ENCODE measurements around the gene KCNMB1.
"Not testable (repeated sequence)": the region's sequence is repeated elsewhere in the genome, so short reads cannot be mapped to it uniquely, and the experiment has no call there.

KCNMB1 gene

DNA sequence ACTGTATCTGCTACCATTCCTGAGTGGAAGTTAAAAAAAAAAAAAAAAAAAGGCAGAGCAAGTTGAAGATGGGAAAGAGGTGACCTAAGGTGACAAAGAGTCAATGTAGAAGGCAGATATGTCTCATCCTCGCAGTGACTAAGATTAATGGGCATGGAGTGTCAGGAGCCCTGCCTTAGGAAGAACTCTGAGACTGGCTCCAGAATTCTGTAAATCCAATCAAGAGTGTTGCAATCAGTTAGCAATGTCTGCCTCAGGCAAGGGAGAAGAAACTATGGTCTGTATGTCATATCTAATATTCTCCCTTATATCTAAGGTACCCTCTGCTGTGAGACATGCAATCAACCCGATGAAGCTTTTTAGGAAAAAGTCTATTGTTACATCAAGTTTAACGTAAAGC is 24.7 kb upstream of the KCNMB1 start:
- DNase-seq = no peak

DNA sequence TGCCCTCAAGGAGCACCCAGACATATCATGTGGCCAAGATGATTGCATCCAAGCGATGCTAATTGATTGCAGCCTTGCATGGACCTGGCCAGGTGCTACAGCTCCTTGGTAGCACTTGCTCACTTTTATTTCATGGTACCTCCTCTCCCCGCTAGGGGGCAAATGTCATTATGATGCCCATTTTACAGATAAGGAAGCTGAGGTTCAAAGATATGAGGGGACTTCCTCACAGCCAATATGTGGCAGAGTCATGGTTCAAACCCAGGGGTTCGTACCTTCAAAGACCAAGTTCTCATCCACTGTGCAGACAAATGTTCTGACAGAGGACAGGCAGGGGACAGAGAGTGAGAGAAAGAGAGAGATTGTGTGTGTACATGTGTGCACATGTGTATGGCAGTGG is 21.9 kb upstream of the KCNMB1 start:
- no peak for DNase-seq

DNA sequence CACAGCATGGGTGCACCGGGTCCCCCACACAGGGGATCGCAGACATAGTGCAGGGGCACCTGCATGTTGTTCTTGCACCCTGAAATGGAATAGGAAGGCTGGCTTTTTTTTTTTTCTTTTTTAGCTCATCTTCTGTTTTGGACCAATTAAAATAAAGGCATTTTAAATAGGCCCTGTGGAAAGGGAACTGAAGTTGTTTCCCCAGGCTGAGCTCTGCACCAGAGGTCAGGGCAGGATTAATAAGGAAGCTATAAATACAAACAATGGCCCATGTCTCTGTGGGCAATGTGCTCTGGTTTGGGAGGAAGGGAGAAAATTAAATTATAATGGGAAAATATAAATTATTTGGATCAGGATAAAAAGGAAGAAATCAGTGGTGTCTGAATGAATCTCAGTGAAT is 21.2 kb upstream of the KCNMB1 start:
- DNase-seq = no peak

DNA sequence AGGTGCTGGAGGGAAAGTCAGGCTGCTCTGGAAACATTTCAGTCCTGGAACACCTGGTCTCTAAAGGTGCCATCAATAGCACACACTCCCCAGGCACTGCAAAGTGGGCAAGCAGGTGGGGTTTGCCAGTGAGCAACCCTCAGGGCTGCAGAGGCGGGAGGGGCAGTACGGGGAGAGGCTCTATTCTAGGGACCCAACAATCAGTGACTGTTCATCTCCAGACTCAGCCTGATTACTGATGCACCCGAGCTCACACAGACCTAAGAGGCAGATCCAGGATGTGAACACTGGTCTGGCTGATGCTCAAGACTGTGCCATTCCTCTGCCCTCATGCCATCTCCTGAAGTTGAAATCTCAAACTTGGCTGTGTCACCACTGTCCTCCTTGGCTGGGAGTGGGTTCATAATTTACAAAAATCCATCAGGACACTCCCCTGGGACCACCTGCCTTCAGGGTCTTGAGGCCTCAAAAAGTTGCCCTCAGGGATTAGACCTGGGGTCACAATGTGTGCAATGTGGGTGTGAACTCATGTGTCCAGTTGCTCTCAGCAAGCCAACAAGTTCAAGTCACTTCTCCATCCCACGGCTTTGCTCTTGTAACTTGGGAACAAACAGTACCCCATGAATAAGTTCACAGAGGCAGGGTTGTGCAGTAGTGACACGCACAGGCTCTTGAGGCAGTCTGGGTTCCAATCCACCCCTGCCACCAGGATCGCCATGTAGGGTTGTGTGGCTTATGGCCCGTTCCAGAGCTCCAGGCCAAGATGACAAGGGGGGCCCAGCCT is 19.9 kb upstream of the KCNMB1 start:
- DNase-seq = no peak

DNA sequence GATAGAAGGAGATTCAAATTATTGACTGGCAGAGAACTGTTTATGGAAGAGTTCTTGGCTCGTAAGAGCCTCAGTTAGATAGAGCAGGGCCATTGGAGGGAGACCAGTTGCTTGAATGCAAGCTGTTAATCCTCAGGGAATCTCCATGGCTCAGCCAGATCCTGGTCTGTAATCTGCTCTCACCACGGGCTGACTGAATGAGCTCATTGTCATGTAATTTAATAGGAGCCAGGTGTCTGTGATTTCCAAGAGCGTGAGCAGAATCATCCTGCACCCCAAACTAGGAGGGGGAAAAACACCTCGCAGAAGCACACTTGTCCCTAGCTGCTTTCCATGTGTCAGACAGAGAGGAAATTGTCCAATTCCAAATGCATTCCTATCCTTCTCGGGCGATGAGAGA is 19.1 kb upstream of the KCNMB1 start:
- no peak for DNase-seq

DNA sequence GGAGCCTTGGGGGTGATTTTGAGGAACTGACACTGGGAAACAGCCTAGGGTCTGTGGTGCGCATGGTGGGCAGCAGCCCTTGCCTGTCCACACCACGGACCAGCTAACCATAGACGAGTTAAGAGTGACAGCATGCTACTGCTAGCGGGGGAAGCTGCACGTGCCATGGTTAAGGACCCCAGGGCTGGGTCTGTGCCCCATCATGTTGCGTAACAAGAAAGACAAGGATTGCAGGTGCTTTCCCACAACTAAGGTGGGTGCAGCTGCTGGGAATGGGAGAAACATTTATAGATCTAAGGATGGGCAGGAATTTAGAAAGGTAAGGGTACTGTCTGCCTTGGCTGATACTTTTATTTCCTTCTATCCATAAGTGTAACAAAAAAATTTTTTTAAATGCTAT is 17.9 kb upstream of the KCNMB1 start:
- no peak for DNase-seq

DNA sequence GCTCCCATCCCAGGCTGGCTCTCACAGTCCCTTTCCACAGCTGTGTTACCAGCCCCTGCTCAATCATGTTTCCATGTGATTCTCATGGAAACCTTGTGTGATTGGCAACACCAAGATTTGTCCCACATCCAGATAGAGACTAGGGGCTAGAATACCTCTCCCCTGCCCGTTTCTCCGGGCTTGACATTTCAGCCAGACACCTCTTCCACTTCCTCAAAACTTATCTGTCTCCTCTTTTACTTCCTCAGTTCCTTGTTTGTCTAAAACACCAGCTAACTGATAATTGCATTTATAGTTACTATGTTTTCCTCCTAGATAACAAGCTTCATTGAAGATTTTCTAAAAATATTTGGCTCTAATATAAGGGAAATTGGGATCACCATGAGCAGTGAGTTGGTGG is 16.6 kb upstream of the KCNMB1 start:
- no peak for DNase-seq

DNA sequence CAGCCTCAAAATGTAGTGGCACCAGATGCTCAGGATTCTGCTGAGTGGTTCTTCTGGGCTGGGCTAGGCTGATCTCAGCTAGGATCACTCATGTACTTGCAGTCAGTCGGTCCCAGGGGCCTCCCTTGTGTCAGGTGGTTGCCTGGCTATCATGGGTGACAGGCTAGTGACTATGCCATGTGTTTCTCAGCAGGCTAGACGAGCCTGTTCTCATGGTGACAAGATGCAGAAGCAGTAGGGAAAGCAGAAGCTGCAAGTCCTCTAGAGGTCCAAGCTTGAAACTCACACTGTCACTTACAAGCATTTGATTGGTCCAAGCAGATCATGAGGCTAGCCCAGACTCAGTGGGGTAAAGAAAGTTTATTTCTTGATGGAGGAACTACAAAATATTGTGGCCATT is 15.2 kb upstream of the KCNMB1 start:
- no peak for DNase-seq

DNA sequence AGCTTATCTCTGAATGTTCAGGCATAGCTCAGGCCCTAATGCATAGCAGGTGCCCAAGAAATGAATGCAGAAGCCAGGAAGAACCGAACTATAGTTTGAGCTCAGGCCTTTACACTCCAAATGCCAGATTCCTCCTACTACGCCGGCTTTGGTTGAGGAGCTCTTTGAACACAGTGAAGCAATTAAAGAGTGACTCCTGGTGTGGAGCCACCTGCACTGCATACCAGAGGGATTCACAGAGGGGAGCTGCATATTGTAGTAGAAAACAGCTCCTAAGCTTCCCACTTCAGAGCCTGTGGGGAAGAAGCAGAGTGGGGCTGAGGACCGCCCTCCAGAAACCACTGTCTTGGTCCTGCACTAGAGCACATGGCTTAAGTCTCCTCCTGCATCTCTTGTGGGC is 14.5 kb upstream of the KCNMB1 start:
- no peak for DNase-seq

DNA sequence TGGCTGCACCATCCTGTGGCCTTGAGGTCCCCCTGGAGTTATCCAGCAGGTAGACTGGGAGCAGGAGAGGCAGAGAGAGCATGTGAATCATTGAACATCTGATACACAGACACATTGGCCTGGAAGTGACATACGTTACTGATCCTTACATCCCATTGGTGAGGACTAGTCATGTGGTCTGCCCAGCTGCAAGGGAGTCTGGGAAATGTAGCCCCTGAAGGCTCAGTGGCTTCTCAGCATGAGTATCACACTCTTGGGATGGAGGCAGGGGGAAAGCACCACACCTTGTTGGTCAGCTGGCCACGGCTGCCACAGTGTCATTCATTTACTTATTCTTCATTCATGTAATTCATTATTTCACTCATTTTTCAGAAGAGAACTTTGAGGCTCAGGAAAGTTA is 13.3 kb upstream of the KCNMB1 start:
- no peak for DNase-seq

DNA sequence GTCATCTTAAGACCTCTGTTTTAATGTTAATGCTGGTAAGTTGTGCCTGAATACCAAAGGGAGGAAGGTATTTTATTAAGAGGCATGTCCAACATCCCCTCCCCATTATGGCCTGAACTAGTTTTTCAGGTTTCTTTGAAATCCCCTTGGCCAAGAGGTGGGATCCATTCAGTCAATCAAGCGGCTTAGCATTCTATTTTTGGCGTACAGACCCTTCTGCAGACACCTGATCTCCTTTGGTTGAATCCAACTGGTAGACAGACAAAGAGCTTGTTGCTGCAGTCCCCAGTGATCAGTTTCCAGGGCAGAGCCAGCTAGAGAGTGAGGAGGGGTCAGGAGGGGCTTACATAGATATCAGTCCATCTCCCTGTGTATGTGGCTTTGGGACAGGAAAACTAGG is 7.9 kb upstream of the KCNMB1 start:
- DNase-seq = no peak

DNA sequence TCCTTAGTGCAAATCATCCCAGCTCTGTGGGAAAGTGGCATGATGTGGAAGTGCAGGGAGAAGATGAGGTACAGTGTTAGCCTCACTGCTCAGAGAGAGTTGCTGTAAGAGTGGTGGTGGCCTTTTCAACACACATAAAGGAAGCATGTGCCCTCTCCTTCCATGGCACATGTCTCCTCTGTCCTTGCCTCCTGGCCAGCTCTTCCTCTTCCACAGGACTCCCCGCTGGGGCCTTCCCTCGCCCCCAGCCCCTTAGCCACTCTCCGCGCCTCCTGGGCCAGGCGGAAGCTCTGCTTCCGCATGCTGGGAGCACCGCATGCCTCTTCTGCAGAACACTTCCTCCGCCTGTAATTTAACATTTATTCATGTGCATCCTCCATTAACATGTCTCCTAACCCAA is 4.8 kb upstream of the KCNMB1 start:
- DNase-seq = no peak

DNA sequence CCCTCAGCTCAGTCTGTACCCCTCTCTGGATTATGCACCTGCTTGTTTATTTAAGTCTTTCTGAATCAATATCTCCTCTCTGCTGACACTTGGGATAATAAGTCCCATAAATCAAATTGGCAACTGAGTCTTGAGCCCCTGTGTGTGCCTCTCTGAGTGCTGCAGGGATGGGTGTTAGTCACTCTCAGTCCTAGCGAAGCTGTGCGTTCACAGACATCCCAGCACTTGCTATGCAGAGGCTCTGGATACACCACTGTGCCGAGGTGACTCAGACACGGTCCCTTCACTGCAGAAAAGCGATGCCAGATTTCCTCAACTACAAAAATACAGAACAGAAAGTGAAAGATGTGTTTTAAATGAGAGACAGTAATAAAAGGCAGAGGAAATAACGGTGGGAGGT is 4.1 kb upstream of the KCNMB1 start:
- no peak for DNase-seq

DNA sequence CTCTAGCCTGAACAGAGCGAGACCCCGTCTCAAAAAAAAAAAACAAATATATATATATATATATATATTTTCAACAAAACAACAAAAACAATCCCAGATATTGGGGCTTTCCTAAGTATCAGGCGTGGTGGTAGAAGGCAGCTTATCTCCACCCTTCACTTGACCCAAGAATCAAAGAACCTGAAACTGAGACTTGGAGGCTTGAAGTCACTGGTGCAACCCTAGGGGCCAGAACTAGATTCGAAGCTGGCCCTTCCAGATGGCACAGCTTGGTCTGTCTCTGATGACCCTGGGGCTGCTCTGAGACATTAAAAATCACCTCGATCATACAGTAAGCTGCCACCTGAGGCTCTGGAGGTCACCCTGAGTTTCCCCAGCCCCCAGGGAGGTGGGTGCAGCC is 1.3 kb upstream of the KCNMB1 start:
- no peak for DNase-seq

DNA sequence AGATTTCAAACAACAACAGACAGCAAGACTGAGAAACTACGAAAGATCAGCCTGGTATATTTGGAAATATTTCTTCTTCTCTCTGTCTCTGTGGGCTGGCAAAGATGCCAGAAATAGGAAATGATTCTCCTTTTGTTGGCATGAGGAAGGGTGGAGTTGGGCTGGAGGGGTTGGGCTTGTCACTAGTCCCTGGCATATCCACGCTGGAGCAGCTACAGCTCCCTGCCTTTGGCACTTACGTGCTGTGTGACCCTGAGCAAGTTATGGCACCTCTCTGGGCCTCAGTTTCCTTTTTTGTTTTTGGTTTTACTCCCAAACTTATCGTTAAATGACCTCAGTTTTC is 354 bp upstream of the KCNMB1 start:
- no peak for DNase-seq

DNA sequence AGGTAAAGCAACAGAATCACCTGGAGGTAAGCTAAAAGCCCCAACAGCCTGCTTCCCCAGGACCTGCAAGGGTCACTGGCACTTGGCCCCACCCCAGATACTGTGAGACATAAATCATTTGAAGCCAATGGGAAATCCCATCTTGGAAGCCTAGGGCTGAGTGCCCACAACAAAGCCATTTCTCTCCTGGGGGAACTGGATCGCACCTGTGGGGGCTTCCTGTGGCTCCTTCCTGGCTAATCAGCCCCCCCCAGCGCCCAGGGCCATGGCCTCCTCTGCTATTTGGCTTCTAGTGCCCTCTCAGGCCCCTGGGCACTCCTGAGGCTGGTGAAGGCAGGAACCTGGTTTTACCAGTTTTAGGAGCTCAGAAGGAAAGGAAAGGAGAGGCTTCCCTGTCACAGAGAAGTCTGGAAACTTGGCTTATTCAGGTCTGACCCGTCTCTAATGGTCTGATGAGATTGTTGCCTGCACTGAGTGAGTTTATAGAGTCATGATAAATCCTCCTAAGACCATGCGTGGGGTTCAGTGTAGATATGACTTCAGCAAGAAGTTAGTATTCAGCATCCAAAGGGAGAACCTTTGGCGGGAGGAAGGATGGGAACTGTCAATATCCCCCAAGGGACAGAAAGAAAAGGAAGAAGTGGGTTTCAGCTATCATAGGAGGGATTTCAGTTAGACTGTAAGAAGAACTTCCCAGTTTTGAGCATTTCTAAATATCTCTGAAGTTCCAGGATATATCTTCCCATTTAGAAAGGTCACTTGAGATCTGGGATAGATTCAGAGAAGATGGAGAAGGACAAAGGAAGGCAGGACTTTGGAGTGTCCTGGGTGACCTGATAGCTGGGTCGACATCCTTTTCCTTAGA is 1.2 kb downstream of the KCNMB1 start:
- no peak for DNase-seq

DNA sequence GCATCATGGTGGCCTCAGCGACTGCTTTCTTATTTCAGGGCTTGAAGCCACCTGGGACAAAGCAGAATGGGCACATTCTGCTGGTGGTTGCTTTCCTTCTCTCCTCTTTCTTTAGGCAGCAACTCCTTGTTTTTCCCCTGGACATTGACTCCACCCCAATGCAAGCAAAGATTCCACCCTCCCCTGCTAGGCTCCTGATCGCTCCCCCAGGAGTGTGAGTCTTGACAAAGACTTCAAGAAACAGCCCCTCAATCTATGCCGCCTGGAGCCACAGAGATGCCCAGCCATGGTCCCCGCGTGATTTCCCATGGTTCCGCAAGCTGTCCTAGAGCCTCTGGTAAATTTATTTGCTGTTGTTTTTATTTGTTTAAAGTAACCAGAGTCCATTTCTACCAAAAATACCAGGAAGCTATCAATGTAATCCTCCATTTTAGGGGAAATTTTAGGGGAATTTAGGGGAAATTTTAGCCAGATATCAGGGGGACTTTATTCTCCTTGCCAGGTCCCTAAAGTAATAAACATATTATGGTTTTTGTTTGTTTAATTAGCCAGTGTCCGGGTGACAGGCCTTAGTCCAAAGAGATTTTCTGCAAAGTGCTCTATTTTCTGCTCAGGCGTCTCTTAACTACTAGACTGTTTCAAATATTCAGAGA is 2.3 kb downstream of the KCNMB1 start:
- DNase-seq = no peak

DNA sequence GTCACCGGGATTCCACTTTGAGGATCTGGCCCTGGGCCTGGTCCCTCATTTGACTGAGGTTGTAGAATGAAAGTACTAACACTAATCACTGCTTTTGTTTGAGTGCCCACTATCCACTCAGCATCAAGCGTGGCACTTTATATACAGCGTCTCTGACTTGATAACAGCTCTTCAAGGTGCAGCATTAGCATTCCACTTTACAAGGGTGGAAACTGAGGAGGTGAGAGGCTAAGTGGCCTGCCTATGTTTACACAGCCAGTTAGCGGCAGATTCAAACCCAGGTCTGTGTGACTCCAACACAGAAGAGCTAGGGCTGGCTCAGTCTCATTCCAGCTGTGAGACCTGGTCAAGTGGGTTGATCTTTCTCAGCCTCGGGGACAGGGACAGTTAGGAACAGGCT is 5.9 kb downstream of the KCNMB1 start:
- no peak for DNase-seq

DNA sequence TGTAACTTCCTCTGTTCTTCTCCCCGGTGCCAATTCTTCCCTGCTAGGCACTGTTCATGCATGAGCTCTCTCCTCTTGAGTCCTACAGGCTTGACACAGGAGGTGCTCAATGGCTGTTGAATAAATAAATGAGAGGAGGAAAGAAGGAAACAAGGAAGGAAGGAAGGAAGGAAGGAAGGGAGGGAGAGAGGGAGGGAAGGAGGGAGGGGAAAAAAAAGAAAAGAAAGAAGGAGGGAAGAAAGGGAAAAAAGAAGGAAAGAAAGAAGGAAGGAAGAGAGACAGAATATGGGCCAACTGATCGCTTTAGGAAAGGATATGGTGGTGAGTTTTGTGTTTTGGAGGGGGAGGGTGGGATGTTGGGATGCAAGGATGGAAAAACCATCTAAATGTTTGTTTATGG is 6.4 kb downstream of the KCNMB1 start:
- no peak for DNase-seq

DNA sequence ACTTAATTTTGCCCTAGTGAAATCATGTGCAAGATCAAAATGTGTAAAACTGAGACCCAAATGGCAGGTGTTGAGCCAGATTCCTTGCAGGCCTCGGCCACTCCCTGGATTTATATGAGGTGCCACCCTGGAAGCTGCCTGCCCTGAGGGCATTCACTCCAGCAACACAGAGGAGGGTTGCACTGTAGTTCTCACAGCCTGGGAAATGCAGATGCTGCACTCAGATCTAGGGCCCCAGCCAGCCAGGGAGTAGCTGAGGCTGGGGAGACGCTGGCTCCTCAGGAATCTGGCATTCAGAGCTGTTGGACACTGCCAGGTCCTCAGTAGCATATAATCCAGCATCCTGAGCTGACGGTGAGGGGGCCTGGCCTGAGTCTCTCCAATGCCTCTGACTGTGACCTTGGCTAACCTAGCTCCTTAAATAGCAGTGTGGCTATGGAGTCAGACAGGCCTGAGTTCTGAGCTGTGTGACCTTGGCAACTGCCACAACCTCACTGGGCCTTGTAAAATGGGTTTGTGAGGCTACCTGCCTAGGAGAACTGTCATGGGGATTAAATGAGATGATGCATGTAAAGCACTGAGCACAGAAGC is 8.7 kb downstream of the KCNMB1 start:
- no peak for DNase-seq

DNA sequence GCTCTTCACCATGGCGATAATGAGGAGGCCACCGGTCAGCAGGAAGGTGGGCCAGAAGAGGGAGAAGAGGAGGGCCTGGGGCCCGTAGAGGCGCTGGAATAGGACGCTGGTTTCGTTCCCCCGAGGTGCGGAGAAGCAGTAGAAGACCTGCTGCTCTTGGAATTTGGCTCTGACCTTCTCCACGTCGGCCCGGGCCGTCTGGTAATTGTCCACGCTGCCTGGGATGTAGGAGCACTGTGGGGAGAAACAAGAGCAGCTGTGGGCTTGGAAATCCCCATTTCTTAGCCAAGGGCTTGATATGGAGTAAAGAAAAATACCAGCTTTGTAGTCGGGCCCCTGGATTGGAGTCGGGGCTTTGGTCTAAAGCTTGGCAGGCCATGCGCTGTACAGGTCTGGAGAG is 10.4 kb downstream of the KCNMB1 start:
- DNase-seq = no peak

DNA sequence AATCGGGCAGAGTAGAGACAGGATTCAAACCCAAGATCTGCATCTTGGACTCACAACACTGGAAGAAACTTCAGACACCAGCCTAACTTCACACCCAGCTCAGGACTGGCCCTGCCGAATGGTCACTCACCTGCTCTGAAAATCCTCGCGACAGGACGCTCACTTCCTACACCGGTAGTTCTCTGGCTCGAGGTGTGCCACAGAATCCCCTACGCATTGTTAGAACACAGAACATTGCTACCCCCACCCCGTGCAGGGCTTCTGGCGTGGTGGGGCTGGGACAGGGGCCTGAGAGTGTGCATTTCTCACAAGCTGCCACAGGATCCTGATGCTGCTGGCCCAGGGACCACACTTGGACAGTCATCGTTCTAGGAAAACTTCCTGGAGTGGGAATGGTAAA is 12.1 kb downstream of the KCNMB1 start:
- no peak for DNase-seq

DNA sequence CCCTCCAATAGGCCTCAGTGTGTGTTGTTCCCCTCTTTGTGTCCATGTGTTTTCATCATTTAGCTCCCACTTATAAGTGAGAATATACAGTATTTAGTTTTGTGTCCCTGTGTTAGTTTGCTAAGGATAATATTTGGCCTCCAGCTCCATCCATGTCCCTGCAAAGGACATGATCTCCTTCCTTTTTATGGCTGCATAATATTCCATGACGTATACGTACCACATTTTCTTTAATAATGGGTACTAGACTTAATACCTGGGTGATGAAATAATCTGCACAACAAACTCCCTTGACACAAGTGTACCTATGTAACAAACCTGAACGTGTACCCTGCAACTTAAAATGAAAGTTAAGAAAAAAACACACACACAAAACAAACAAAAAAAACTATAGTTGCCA is 12.6 kb downstream of the KCNMB1 start:
- DNase-seq = not testable (repeated sequence)

DNA sequence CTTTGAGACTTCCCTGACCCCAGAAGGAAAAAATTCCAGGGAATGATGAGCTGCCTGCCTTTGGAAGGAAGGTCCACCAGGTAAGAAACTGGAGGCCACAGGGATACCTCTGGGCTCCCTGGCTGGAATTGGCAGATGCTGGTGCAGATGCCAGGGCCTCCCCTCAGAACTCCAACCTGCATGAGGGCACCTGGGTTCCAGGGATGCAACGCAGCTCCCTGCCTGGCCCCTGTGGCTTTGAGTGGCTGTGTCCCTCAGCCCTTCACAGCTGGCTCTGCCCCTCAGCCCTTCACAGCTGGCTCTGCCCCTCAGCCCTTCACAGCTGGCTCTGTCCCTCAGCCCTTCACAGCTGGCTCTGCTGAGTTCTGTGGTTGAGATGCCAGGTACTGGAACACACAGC is 13.9 kb downstream of the KCNMB1 start:
- DNase-seq = no peak
